HEK293T (cell line): Measurements from ENCODE around the gene STARD8.

ENCODE experiments used
- CTCF ChIA-PET: fragments of 350-600 bp; formaldehyde crosslinking; extraction: SDS; loops from one replicate; lab custom pipeline; 2021; ENCODE audit warnings: antibody characterized with exemption, inconsistent platforms; lab: Yijun Ruan, JAX
- POLR2A ChIA-PET: fragments of 350-600 bp; formaldehyde crosslinking; extraction: SDS; loops from one replicate; lab custom pipeline; 2020; ENCODE audit warnings: antibody characterized with exemption, inconsistent platforms; lab: Yijun Ruan, JAX
- DNase-seq: peaks from one replicate; pipeline ENCODE4 v3.0.0; 2012; ENCODE audit warnings: mixed read lengths; ENCODE audit errors: extremely low spot score
- ARNT ChIP-seq: fragments of 450-650 bp; IDR thresholded peaks from 2 replicates; pipeline ENCODE4 v1.6.1; 2017; ENCODE audit warnings: mild to moderate bottlenecking
- BHLHE40 ChIP-seq: fragments of 450-650 bp; IDR thresholded peaks from 2 replicates; pipeline ENCODE4 v1.6.1; 2016; ENCODE audit warnings: mild to moderate bottlenecking, moderate library complexity, borderline replicate concordance
- CTBP1 ChIP-seq: fragments of 450-650 bp; IDR thresholded peaks from 2 replicates; pipeline ENCODE4 v1.6.1; 2016; ENCODE audit warnings: borderline replicate concordance
- ELF4 ChIP-seq: fragments of 450-650 bp; IDR thresholded peaks from 2 replicates; pipeline ENCODE4 v1.6.1; 2017; ENCODE audit warnings: antibody characterized with exemption
- FOXA1 ChIP-seq: fragments of 450-650 bp; IDR thresholded peaks from 2 replicates; pipeline ENCODE4 v1.6.1; 2016; ENCODE audit warnings: mild to moderate bottlenecking
- FOXK2 ChIP-seq: fragments of 450-650 bp; IDR thresholded peaks from 2 replicates; pipeline ENCODE4 v1.6.1; 2016; ENCODE audit warnings: mild to moderate bottlenecking
- FOXM1 ChIP-seq: fragments of 450-650 bp; IDR thresholded peaks from 2 replicates; pipeline ENCODE4 v1.6.1; 2017; ENCODE audit warnings: mild to moderate bottlenecking, borderline replicate concordance
- HDGF ChIP-seq: fragments of 450-650 bp; IDR thresholded peaks from 2 replicates; pipeline ENCODE4 v1.6.1; 2017; ENCODE audit warnings: antibody characterized with exemption, borderline replicate concordance
- L3MBTL2 ChIP-seq: fragments of 450-650 bp; conservative IDR thresholded peaks from 2 replicates; pipeline ENCODE4 v1.6.1; 2016; ENCODE audit warnings: mild to moderate bottlenecking
- LEF1 ChIP-seq: fragments of 450-650 bp; IDR thresholded peaks from 2 replicates; pipeline ENCODE4 v1.6.1; 2017; ENCODE audit warnings: mild to moderate bottlenecking, borderline replicate concordance
- NFRKB ChIP-seq: fragments of 450-650 bp; IDR thresholded peaks from 2 replicates; pipeline ENCODE4 v1.6.1; 2016; ENCODE audit warnings: mild to moderate bottlenecking, moderate library complexity
- SP1 ChIP-seq: fragments of 450-650 bp; IDR thresholded peaks from 2 replicates; pipeline ENCODE4 v1.6.1; 2017
- SUZ12 ChIP-seq: fragments of 450-650 bp; IDR thresholded peaks from 2 replicates; pipeline ENCODE4 v1.6.1; 2016; ENCODE audit warnings: mild to moderate bottlenecking
- TARDBP ChIP-seq: fragments of 450-650 bp; IDR thresholded peaks from 2 replicates; pipeline ENCODE4 v1.6.1; 2016
- ZNF384 ChIP-seq: fragments of 450-650 bp; IDR thresholded peaks from 2 replicates; pipeline ENCODE4 v1.6.1; 2016
- TF ChIP-seq, protein P1 (sequence below): fragments of 450-650 bp; IDR thresholded peaks from 2 replicates; pipeline ENCODE4 v1.6.1; 2016

STARD8 gene

DNA sequence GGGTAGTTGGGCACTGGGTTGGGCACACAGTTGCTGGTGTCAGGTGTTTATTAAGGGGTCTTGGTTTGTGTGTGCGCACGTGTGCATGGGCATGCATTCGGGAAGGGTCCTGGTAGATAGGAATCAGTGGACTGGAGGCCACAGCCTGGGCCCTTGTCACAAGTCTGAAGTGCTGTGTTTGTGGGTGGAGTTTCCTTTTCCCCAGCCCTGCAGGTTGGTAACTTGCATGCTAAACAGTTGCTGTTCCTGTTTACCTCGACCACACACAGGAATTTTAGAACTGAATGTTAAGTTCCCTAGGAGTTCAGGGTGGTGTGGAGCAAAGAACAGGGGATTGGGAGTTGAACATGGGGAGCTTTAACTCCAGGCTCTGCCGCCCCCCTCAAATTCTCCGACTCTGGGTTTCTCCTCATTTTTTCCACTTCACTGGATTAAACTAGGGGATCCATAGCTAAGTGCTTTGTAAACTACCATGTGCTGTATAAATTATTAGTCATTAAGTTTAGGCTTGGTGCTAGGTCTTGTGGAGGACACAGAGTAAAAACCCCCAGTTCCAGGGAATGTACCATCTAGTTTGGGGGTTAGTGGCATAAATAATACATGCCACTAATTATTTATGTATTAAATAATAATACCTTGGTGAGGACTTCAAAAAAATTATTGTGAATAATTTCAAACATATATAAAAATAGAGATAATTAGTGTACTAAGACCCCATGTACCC is 49.0 kb downstream of the STARD8 start:
- ChIA-PET POLR2A (no interaction called here), CTCF (interaction anchor here (1.2 kb wide), 1 partner anchor 14 kb away, joined by 4 read pairs; no protein-coding TSS in a partner anchor)
- no peak for TF ChIP-seq NFRKB
- TF ChIP-seq, protein P1, sequence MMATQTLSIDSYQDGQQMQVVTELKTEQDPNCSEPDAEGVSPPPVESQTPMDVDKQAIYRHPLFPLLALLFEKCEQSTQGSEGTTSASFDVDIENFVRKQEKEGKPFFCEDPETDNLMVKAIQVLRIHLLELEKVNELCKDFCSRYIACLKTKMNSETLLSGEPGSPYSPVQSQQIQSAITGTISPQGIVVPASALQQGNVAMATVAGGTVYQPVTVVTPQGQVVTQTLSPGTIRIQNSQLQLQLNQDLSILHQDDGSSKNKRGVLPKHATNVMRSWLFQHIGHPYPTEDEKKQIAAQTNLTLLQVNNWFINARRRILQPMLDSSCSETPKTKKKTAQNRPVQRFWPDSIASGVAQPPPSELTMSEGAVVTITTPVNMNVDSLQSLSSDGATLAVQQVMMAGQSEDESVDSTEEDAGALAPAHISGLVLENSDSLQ, result no peak
- DNase-seq, result no peak

DNA sequence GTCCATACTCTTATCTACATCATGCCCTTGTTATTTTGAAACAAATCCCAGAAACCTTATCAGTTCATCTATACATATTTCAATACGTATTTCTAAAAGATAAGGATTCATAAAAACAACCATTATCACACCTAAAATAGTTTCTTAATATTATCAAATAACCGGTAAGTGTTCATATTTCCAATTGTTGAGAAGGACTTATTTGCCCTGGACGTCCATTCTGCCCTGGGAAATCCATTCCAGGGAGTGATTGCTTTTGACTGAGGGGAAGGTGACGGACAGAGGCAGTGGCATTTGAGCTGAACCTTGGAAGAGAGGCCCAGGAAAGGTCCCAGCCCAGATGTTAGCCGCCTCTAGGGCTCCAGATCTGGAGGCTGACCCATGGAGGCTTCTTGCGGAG is 49.6 kb downstream of the STARD8 start:
- ChIA-PET POLR2A (no interaction called here), CTCF (no interaction called here)
- TF ChIP-seq CTBP1 (no peak), HDGF (no peak), FOXK2 (no peak), ZNF384 (no peak), ARNT (no peak), ELF4 (no peak)
- DNase-seq, result no peak

DNA sequence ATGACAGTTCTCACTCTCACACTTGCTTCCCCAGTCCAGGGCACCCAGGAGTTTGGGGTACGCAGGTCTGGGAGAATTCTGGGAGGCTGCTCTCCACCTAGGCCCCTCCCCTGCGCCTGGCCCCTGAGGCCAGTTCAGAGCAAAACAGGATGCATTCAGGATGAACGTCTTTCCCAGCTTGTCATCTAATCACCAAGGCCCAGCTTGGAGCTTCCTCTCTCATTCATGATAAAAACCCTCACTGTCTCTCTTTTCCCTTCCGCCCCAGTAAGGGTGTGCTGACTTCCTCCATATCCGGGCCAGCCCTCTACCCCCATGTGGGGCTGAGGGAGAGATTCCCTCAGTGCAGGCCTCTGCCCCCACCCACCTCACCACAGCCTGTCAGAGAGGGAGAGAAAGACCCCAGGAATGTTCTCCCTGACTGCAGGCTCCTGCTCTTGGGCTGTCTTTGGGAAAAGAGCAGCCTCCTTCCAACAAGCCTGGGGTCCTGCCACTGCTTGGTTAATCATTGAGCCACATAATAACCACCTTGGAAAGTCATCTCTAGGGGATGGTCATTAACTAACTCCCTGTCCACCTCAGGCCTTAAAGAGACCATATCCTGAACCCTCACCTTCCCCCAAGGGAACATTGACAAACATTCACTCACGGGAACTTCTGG is 50.1 kb downstream of the STARD8 start:
- no peak for DNase-seq
- CTCF ChIA-PET, result no interaction called here
- TF ChIP-seq FOXA1 (no peak), HDGF (no peak), ARNT (no peak), SP1 (no peak), CTBP1 (no peak), ZNF384 (no peak), TARDBP (no peak), BHLHE40 (no peak), FOXM1 (no peak), NFRKB (no peak)
- TF ChIP-seq, protein P1, result no peak
- POLR2A ChIA-PET, result no interaction called here

DNA sequence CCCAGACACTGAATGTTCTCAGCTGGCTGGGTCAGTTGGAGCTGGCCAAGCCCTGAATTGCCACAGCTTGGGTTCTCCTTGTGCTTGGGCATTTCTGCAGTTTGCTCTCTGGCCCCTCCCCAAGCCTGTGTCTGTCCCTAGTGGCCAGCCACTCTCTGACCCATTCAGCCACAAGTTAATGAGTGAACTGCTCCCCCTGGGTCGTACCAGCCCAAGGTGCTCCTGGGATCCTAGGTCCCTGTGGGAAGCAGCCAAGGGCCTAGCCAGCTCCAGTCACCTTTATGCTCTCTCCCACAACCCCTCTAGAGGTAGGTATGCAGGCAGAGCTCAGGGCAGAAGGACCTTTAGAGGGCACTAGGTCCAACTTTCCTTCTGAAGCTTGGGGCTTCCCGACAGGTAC is 51.5 kb downstream of the STARD8 start:
- DNase-seq, result no peak
- CTCF ChIA-PET, result interaction anchor here (1.1 kb wide), 1 partner anchor 12 kb away, joined by 4 read pairs; no protein-coding TSS in a partner anchor
- POLR2A ChIA-PET, result interaction anchor here (1.2 kb wide), 1 partner anchor 12 kb away, joined by 3 read pairs; no protein-coding TSS in a partner anchor
- TF ChIP-seq L3MBTL2, result no peak
- no peak for TF ChIP-seq SP1
- TF ChIP-seq ARNT, result no peak
- TF ChIP-seq, protein P1, result no peak
- TF ChIP-seq ELF4, result no peak
- TF ChIP-seq LEF1, result no peak
- no peak for TF ChIP-seq SUZ12
- no peak for TF ChIP-seq CTBP1
- no peak for TF ChIP-seq BHLHE40
- TF ChIP-seq FOXA1, result no peak
- TF ChIP-seq NFRKB, result no peak
- no peak for TF ChIP-seq HDGF
- no peak for TF ChIP-seq ZNF384
- TF ChIP-seq FOXK2, result no peak
- TF ChIP-seq TARDBP, result no peak
- TF ChIP-seq FOXM1, result no peak

DNA sequence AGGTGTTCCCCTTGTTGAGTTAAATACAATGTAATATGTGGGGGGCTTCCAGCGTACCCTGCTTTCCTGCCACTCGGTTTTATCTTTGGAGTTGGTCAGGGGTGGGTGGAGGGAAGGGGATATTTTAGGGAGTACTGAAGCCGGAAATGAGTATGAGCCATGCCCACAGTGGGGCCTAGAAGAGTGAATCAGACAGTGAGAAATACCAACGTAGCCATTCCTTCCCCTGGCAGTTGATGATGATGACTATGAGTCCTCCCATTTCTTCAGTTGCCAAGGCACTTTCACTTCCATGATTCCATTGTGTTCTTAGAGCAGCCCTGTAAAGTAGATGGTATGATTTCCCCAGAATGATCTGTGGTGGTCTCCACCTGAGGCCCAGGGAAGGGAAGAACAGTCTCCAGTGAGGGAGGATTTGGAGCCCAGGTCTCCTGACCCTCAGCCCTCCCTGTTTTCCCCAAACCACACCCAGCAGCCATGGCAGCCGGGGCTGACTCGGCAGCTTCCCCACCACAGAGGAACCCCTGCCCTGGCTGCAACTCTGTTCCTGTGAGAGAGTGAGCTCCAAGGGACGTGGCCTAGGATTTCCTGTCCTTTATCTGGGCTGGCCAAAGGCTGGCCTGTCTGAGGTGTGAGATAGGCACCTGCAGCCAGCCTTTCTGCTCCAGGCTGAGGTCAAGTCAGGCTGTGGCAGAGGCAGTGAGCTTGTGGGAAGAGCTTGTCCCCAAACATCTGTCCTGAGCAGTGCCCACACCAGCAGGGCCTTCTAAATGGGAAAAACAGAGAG is 52.7 kb downstream of the STARD8 start:
- POLR2A ChIA-PET, result interaction anchor here (0.5 kb wide), 1 partner anchor 429 kb away, joined by 4 read pairs; no protein-coding TSS in a partner anchor
- DNase-seq, result no peak
- CTCF ChIA-PET, result interaction anchor here (1.4 kb wide), 1 partner anchor 11 kb away, joined by 6 read pairs; no protein-coding TSS in a partner anchor
- TF ChIP-seq TARDBP (no peak), L3MBTL2 (no peak)

DNA sequence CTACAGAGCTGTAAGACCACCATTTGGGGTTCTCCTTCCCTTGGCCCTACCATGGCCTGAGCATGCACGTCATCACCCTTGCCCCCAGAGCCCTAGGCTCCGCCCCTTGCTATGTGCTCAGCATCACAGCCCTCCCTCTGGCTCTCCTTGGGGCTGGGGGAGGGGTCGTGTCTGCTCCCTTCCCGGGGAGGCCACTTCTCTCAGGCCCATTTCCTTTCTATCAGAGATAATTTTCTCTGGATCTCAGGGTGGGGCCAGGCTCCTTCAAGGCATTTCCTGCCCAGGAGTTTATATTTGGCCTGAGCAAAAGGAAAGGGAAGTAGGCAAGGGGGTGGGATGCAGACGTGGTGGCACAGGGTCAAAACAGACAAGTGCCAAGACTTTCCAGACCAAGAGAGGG is 55.9 kb downstream of the STARD8 start:
- ChIA-PET CTCF (no interaction called here), POLR2A (no interaction called here)
- no peak for DNase-seq
- TF ChIP-seq ARNT (no peak), ZNF384 (no peak), SP1 (no peak), FOXK2 (no peak), L3MBTL2 (no peak), FOXM1 (no peak), SUZ12 (no peak), ELF4 (no peak)
- TF ChIP-seq, protein P1, result no peak
